ENCODE measurements around the gene PBX1. TPM values are rescaled to one million over a fixed set of nuclear protein-coding genes. Genes with fewer than 3 reads are reported as not detected.

PBX1 gene
- total RNA-seq, 1 experiment from 2014 or later, result 9.8 TPM

DNA sequence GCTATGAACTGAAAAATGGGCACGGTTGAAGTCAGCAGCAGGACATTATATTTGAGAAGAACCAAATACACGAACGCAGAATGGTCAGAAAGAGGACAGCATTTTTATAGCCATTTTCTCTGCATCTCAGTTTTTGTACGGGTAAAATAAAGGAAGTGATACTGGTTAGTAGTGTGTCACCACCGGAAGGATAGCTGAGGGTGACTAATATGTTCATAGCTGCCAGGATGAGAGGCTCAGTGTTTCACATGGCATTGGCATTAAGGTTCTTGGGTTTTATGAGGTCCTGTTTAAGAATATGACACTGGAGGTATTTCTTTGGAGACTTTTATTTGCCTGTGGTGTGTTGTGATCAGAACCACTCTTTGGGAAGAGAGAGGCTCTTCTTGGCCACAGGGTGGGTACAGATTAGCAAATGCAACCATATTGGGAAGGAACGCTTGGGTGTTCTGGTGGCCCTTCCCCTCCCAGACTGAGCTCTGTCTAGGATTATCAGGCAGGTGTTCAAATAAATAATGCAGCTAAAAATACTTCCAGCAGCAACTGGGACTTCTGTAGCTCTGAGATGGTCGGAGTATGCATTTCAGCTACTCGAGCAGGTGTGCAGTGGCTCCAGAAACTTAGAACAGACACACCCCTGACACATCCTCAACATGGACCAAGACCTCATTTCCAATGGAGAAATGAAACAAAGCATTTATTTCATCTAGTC lies 158.2 kb downstream of the PBX1 start:
- no peaks in the 10 kb centered on the region for H3K79me2 ChIP-seq (ENCODE audit: low read length)
- peak; percentile 95 for DNase-seq

DNA sequence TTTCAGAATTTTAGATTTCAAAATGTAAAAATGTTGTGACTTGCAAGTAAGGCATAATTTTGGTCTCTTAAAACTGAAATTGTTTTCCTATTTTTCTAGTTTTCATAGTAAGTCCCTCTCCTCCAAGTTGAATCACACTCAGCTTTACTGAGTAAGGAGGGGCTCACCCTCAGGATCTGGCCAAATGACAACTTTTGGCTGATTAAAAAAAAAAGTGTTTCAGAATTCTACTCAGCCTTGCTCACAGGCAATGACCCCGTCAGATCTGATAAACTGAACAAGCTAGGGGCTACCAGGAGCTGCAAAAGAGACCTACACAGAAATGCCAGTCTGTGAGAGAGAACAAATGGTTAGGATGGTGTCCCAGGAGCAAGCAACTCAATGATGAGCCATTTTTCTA lies 159.8 kb downstream of the PBX1 start:
- Histone ChIP-seq H2AFZ (ENCODE audit: low read length) (peak overlapping the region; percentile 33), H4K20me1 (ENCODE audit: low read length) (no peaks in the 10 kb centered on the region), H3K79me2 (ENCODE audit: low read length) (no peaks in the 10 kb centered on the region), H3K27ac (ENCODE audit: low read length) (peak overlapping the region; percentile 90), H3K9me2 (replicated peaks; ENCODE audit: low read length) (no peaks in the 10 kb centered on the region), H3K9me3 (ENCODE audit: low read length) (no peaks in the 10 kb centered on the region), H3K36me3 (ENCODE audit: low read depth, low read length) (no peaks in the 10 kb centered on the region), H3K9ac (ENCODE audit: low read length) (0 out of 2 replicates have a peak overlapping the region, but pooled peaks have one; percentile 9), H3K27me3 (ENCODE audit: low read length) (no peaks in the 10 kb centered on the region), H3F3A (ENCODE audit: low read length, unreplicated experiment) (peaks cover 6% of the 10 kb centered on the region), H3K4me1 (ENCODE audit: insufficient read depth, low read length) (peaks cover 42% of the 10 kb centered on the region), H3K4me2 (ENCODE audit: low read length) (no peak overlapping the region), H3K4me3 (ENCODE audit: low read length) (no peak overlapping the region)
- ATAC-seq (peak; percentile 30), DNase-seq (peak; percentile 49)
- BruUV-seq (replicated peaks), result no TSS peak
- POLR2A ChIA-PET (ENCODE audit: unreplicated experiment), result interaction anchor here (0.6 kb wide), 1 partner anchor 160 kb away, joined by 13 read pairs; the partner anchor contains the start of gene PBX1
- CTCF ChIA-PET, result no interaction called here
- intact Hi-C loops (cut with micrococcal nuclease), result loop anchor here (1.0 to 5.0 kb wide), 2 partner anchors 15 to 1337 kb away; no protein-coding TSS in a partner anchor
- TF ChIP-seq CTCF (conservative IDR thresholded peaks at IDR 0.05; ENCODE audit: low read depth, low read length), result no peak
- no peak for TF ChIP-seq EZH2phosphoT487 (IDR thresholded peaks at IDR 0.05; ENCODE audit: borderline replicate concordance, low read length)
- TF ChIP-seq EZH2 (IDR thresholded peaks at IDR 0.05; ENCODE audit: low read length, unreplicated experiment), result no peak

More for the DNA sequence above, 158.2 kb downstream of the PBX1 start:
- ChIA-PET CTCF (no interaction called here), POLR2A (ENCODE audit: unreplicated experiment) (no interaction called here)
- Histone ChIP-seq H3K36me3 (ENCODE audit: low read depth, low read length) (no peaks in the 10 kb centered on the region), H3K27ac (ENCODE audit: low read length) (peak overlapping the region; percentile 90), H3K27me3 (ENCODE audit: low read length) (no peaks in the 10 kb centered on the region), H3F3A (ENCODE audit: low read length, unreplicated experiment) (peaks cover 6% of the 10 kb centered on the region), H3K4me3 (ENCODE audit: low read length) (peak overlapping the region; percentile 15; the same call in 1 of the 2 replicates), H2AFZ (ENCODE audit: low read length) (peak overlapping the region; percentile 74), H3K9ac (ENCODE audit: low read length) (peak overlapping the region; percentile 39), H3K4me2 (ENCODE audit: low read length) (peak overlapping the region; percentile 73), H4K20me1 (ENCODE audit: low read length) (no peaks in the 10 kb centered on the region), H3K9me3 (ENCODE audit: low read length) (no peaks in the 10 kb centered on the region), H3K9me2 (replicated peaks; ENCODE audit: low read length) (no peaks in the 10 kb centered on the region), H3K4me1 (ENCODE audit: insufficient read depth, low read length) (peaks cover 42% of the 10 kb centered on the region)
- BruUV-seq (replicated peaks), result TSS peak; percentile 36
- peak; percentile 88 for ATAC-seq
- intact Hi-C loops (cut with micrococcal nuclease), result loop anchor here (1.0 to 5.0 kb wide), 4 partner anchors 50 to 1335 kb away; partner anchors contain the start of gene PBX1
- TF ChIP-seq EZH2phosphoT487 (IDR thresholded peaks at IDR 0.05; ENCODE audit: borderline replicate concordance, low read length) (no peak), EZH2 (IDR thresholded peaks at IDR 0.05; ENCODE audit: low read length, unreplicated experiment) (no peak), CTCF (conservative IDR thresholded peaks at IDR 0.05; ENCODE audit: low read depth, low read length) (no peak)
